Activated CD8-positive, alpha-beta memory T cell treated with anti-CD3 and anti-CD28 coated beads for 48 hours (primary cell): ENCODE data around the gene GABRA1.

Source experiments
- DNase-seq, 3 experiments: peaks; one replicate each; pipeline ENCODE4 v3.0.0-alpha.2; 2020; ENCODE audit warnings: low read depth in 2 of 3, low spot score in 2 of 3

The GABRA1 gene

GRCh38 chr5:161847941-161848391, at the start of gene GABRA1:
TSS of gene GABRA1 (plus strand) at chr5:161848120. CDS start at chr5:161850811, 2,691 bp downstream.
- DNase-seq = no peak

- DNase-seq = no peak
Observed at GRCh38 chr5:161799316-161799715, 48.6 kb upstream of the GABRA1 start.

GRCh38 chr5:161804263-161804662, 43.7 kb upstream of the GABRA1 start:
- DNase-seq = no peak

GRCh38 chr5:161846746-161847145, 1.2 kb upstream of the GABRA1 start:
- DNase-seq = no peak

- no peak for DNase-seq
Observed at GRCh38 chr5:161847447-161847846, 473 bp upstream of the GABRA1 start.

- DNase-seq = no peak
Observed at GRCh38 chr5:161850491-161850890, 2.6 kb downstream of the GABRA1 start.

- no peak for DNase-seq
Observed at GRCh38 chr5:161851691-161852299, 3.9 kb downstream of the GABRA1 start.

- DNase-seq = no peak
Observed at GRCh38 chr5:161857358-161857757, 9.4 kb downstream of the GABRA1 start.

- DNase-seq = no peak
Observed at GRCh38 chr5:161863259-161863658, 15.3 kb downstream of the GABRA1 start.

- no peak for DNase-seq
Observed at GRCh38 chr5:161863811-161864210, 15.9 kb downstream of the GABRA1 start.

- no peak for DNase-seq
Observed at GRCh38 chr5:161865510-161865909, 17.6 kb downstream of the GABRA1 start.

GRCh38 chr5:161889971-161890370, 42.1 kb downstream of the GABRA1 start:
- DNase-seq = no peak

- no peak for DNase-seq
Observed at GRCh38 chr5:161895514-161895913, 47.6 kb downstream of the GABRA1 start.

GRCh38 chr5:161897033-161897432, 49.1 kb downstream of the GABRA1 start:
- no peak for DNase-seq

GRCh38 chr5:161899590-161899989, 51.7 kb downstream of the GABRA1 start:
- no peak for DNase-seq

- DNase-seq = no peak
Observed at GRCh38 chr5:161900981-161901380, 53.1 kb downstream of the GABRA1 start.

GRCh38 chr5:161921781-161922180, 73.9 kb downstream of the GABRA1 start:
- no peak for DNase-seq

- no peak for DNase-seq
Observed at GRCh38 chr5:161924270-161924669, 76.3 kb downstream of the GABRA1 start.

- DNase-seq = no peak
Observed at GRCh38 chr5:161925960-161926359, 78.0 kb downstream of the GABRA1 start.

GRCh38 chr5:161934486-161934885, 86.6 kb downstream of the GABRA1 start:
- DNase-seq = no peak

GRCh38 chr5:161944974-161945373, 97.1 kb downstream of the GABRA1 start:
- no peak for DNase-seq

GRCh38 chr5:161946911-161947310, 99.0 kb downstream of the GABRA1 start:
- no peak for DNase-seq
